ENCODE results near the gene ATP9B.

Gene ATP9B

GRCh38 chr18:79294235-79294634, 225.0 kb downstream of the ATP9B start:
- no peaks in the 10 kb centered on the region for H3K36me3 ChIP-seq (ENCODE audit: control insufficient read depth in 2 of 2, insufficient read depth in 1 of 2, low read length in 2 of 2)
- POLR2A ChIA-PET: no interaction called here
- H3K9me3 ChIP-seq (ENCODE audit: control insufficient read depth, insufficient read depth, low read depth, low read length): no peaks in the 10 kb centered on the region
- CTCF ChIA-PET: no interaction called here
- no peak for TF ChIP-seq OVOL3 (tag by site-specific recombination; IDR thresholded peaks at IDR 0.05)
- TF ChIP-seq ZNF791 (tag by site-specific recombination; IDR thresholded peaks at IDR 0.05): no peak
- no peak for TF ChIP-seq INSM2 (tag by site-specific recombination; IDR thresholded peaks at IDR 0.05)
- TF ChIP-seq ZBTB10 (tag by site-specific recombination; IDR thresholded peaks at IDR 0.05): no peak
- TF ChIP-seq EGR2 (tag by site-specific recombination; IDR thresholded peaks at IDR 0.05; ENCODE audit: low read depth): no peak
- TF ChIP-seq ZNF645 (tag by site-specific recombination; IDR thresholded peaks at IDR 0.05): no peak
- no peak for TF ChIP-seq ZNF426 (tag by site-specific recombination; IDR thresholded peaks at IDR 0.05)
- TF ChIP-seq ZNF658 (tag by site-specific recombination; IDR thresholded peaks at IDR 0.05): no peak
- TF ChIP-seq ZNF549 (tag by site-specific recombination; IDR thresholded peaks at IDR 0.05): no peak
- TF ChIP-seq ZNF133 (tag by site-specific recombination; IDR thresholded peaks at IDR 0.05): no peak
- no peak for TF ChIP-seq ZNF555 (tag by site-specific recombination; conservative IDR thresholded peaks at IDR 0.05)
- no peak for TF ChIP-seq ZNF544 (tag by site-specific recombination; IDR thresholded peaks at IDR 0.05)
- TF ChIP-seq KLF9 (tag by site-specific recombination; IDR thresholded peaks at IDR 0.05; ENCODE audit: low read depth): no peak
- no peak for TF ChIP-seq ZNF26 (tag by site-specific recombination; IDR thresholded peaks at IDR 0.05)
- TF ChIP-seq ZFP69B (tag by site-specific recombination; IDR thresholded peaks at IDR 0.05): no peak
- no peak overlapping the region for H3K4me3 ChIP-seq (ENCODE audit: low read depth, low read length)
- no peaks in the 10 kb centered on the region for H3K4me1 ChIP-seq (ENCODE audit: control insufficient read depth, insufficient read depth, low read length)
- no peak overlapping the region for H3K27ac ChIP-seq (ENCODE audit: extremely low read depth, low read depth, low read length)

GRCh38 chr18:79299272-79299671, 230.1 kb downstream of the ATP9B start:
- H3K4me1 ChIP-seq (ENCODE audit: control insufficient read depth, insufficient read depth, low read length): no peaks in the 10 kb centered on the region
- no peaks in the 10 kb centered on the region for H3K9me3 ChIP-seq (ENCODE audit: control insufficient read depth, insufficient read depth, low read depth, low read length)
- no peak overlapping the region for H3K27ac ChIP-seq (ENCODE audit: extremely low read depth, low read depth, low read length)
- ChIA-PET POLR2A (no interaction called here), CTCF (no interaction called here)
- no peak overlapping the region for H3K4me3 ChIP-seq (ENCODE audit: low read depth, low read length)
- H3K36me3 ChIP-seq (ENCODE audit: control insufficient read depth in 2 of 2, insufficient read depth in 1 of 2, low read length in 2 of 2): 0 out of 3 replicates have a peak, but pooled peaks cover 0 to 3% of the 10 kb centered on the region in 2 experiments
- no peak for TF ChIP-seq ZNF549 (tag by site-specific recombination; IDR thresholded peaks at IDR 0.05)
- no peak for TF ChIP-seq BCL11A (tag by site-specific recombination; IDR thresholded peaks at IDR 0.05; ENCODE audit: low read depth)
- no peak for TF ChIP-seq EGR2 (tag by site-specific recombination; IDR thresholded peaks at IDR 0.05; ENCODE audit: low read depth)
- no peak for TF ChIP-seq ZNF560 (tag by site-specific recombination; IDR thresholded peaks at IDR 0.05; ENCODE audit: borderline replicate concordance)
- no peak for TF ChIP-seq MYNN (tag by site-specific recombination; IDR thresholded peaks at IDR 0.05; ENCODE audit: borderline replicate concordance)
- no peak for TF ChIP-seq ZNF394 (tag by site-specific recombination; IDR thresholded peaks at IDR 0.05; ENCODE audit: borderline replicate concordance)
- TF ChIP-seq ZNF837 (tag by site-specific recombination; IDR thresholded peaks at IDR 0.05): no peak
- no peak for TF ChIP-seq ZNF202 (tag by site-specific recombination; IDR thresholded peaks at IDR 0.05; ENCODE audit: borderline replicate concordance)
- no peak for TF ChIP-seq ZNF830 (tag by site-specific recombination; IDR thresholded peaks at IDR 0.05; ENCODE audit: low read depth)
- TF ChIP-seq ZNF692 (tag by site-specific recombination; IDR thresholded peaks at IDR 0.05): no peak
- no peak for TF ChIP-seq ZNF157 (tag by site-specific recombination; IDR thresholded peaks at IDR 0.05)
- no peak for TF ChIP-seq ZBTB10 (tag by site-specific recombination; IDR thresholded peaks at IDR 0.05)

Measured in HEK293 (cell line).